ENCODE results near the gene NCK2.

DNA sequence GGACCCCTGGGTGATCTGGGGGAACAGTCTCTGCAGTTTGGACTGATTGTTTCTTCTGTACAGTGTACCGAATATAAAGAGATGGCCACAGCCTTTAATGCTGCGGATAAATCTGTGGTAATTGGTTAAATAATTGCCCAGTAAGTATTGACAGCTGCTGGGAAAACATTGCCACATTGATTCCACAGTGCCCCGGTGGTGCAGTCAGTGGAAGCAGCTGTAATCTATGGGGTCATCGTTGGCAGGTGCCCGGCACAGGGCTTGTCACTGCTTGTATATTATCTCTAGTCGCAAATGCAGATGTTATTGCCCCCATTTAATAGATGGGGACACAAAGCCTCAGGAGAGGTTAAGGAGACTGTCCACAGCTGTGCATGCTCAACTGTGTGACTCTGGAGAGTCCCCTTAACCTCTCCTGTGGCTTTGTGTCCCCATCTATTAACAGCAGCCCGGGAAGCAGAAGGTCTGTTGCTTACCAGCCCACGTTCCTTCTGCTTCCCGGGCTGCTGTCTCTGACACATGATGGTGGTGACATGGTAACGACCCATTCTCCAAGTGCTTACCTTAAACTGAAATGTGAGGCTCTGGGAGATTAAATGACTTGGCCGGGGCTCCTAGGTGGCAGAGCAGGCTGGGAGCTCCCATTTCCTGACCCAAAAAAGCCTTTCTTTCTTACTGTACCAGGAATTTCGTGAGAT is 76.9 kb downstream of the NCK2 start:
- TF ChIP-seq KDM5B (CRISPR knock-in tag; IDR thresholded peaks at IDR 0.05; ENCODE audit: borderline replicate concordance) (no peak), FOXK2 (IDR thresholded peaks at IDR 0.05) (no peak), ZNF576 (CRISPR knock-in tag; IDR thresholded peaks at IDR 0.05) (no peak), KAT8 (CRISPR knock-in tag; IDR thresholded peaks at IDR 0.05) (no peak), MYC (CRISPR knock-in tag; IDR thresholded peaks at IDR 0.05; ENCODE audit: borderline replicate concordance) (no peak), POLR2AphosphoS2 (IDR thresholded peaks at IDR 0.05; ENCODE audit: low read depth, low read length) (no peak)

Data from HepG2 (cell line).